GM23248 (cell line): ENCODE measurements around the gene MID1. TPM values are rescaled to one million over a fixed set of nuclear protein-coding genes. Genes with fewer than 3 reads are reported as not detected.
A peak's percentile ranks its signal among the peaks of the same experiment; 100 is the strongest.

Source experiments
- DNase-seq: peaks from one replicate; pipeline ENCODE4 v3.0.0-alpha.2; 2015
- H2AFZ ChIP-seq: fragments of 200-600 bp; sonication (generic); 2 replicates; pipeline ENCODE4 v1.6.1; 2016; ENCODE audit warnings: antibody characterized with exemption
- H3F3A ChIP-seq: fragments of 200-600 bp; sonication (generic); 2 replicates; pipeline ENCODE4 v1.6.1; 2016; ENCODE audit warnings: mild to moderate bottlenecking, antibody characterized with exemption, mixed run types; ENCODE audit not compliant: insufficient read depth
- H3K27ac ChIP-seq: fragments of 200-600 bp; sonication (generic); 2 replicates; pipeline ENCODE4 v1.5.1; 2016; ENCODE audit warnings: mild to moderate bottlenecking
- H3K27me3 ChIP-seq: fragments of 200-600 bp; sonication (generic); replicated peaks from 2 replicates; pipeline ENCODE4 v1.6.1; 2016; ENCODE audit warnings: mild to moderate bottlenecking; ENCODE audit not compliant: insufficient read depth
- H3K36me3 ChIP-seq: fragments of 200-600 bp; sonication (generic); 2 replicates; pipeline ENCODE4 v1.6.1; 2016; ENCODE audit warnings: low read depth, mild to moderate bottlenecking
- H3K4me1 ChIP-seq: fragments of 200-600 bp; sonication (generic); 2 replicates; pipeline ENCODE4 v1.6.1; 2016; ENCODE audit warnings: mild to moderate bottlenecking; ENCODE audit not compliant: insufficient read depth
- H3K4me2 ChIP-seq: fragments of 200-600 bp; sonication (generic); one replicate; pipeline ENCODE4 v1.6.1; 2016; ENCODE audit warnings: mild to moderate bottlenecking; ENCODE audit not compliant: unreplicated experiment
- H3K4me3 ChIP-seq: fragments of 200-600 bp; sonication (generic); 2 replicates; pipeline ENCODE4 v1.5.1; 2016; ENCODE audit warnings: mild to moderate bottlenecking
- H3K79me2 ChIP-seq: fragments of 200-600 bp; sonication (generic); 2 replicates; pipeline ENCODE4 v1.6.1; 2016; ENCODE audit warnings: mild to moderate bottlenecking; ENCODE audit not compliant: insufficient read depth
- H3K9ac ChIP-seq: fragments of 200-600 bp; sonication (generic); 2 replicates; pipeline ENCODE4 v1.6.1; 2016; ENCODE audit warnings: mild to moderate bottlenecking
- H3K9me2 ChIP-seq: fragments of 200-600 bp; sonication (generic); 2 replicates; pipeline ENCODE4 v1.6.1; 2016; ENCODE audit warnings: mixed run types, mild to moderate bottlenecking, moderate library complexity; ENCODE audit not compliant: insufficient read depth
- H3K9me3 ChIP-seq: fragments of 200-600 bp; sonication (generic); one replicate; pipeline ENCODE4 v1.6.1; 2017; ENCODE audit warnings: low read depth
- H4K20me1 ChIP-seq: fragments of 200-600 bp; sonication (generic); 2 replicates; pipeline ENCODE4 v1.6.0; 2016; ENCODE audit not compliant: insufficient read depth
- EZH2 ChIP-seq: fragments of 200-600 bp; sonication (generic); IDR thresholded peaks from 2 replicates; pipeline ENCODE4 v1.6.1; 2018; ENCODE audit warnings: antibody characterized with exemption, mild to moderate bottlenecking; ENCODE audit not compliant: insufficient read depth, poor library complexity, severe bottlenecking
- EZH2phosphoT487 ChIP-seq: fragments of 200-600 bp; sonication (generic); IDR thresholded peaks from 2 replicates; pipeline ENCODE4 v1.6.1; 2018; ENCODE audit warnings: antibody characterized with exemption, moderate library complexity, mild to moderate bottlenecking, low read depth; ENCODE audit not compliant: insufficient read depth
- WGBS, 2 experiments: methylation state at CpG; one replicate each; pipeline ENCODE4 v1.1.6; 2015 to 2017; ENCODE audit warnings: low lambda C conversion rate in 2 of 2, low coverage in 1 of 2; ENCODE audit errors: missing lambda C conversion rate in 2 of 2; 5-methylcytosine and 5-hydroxymethylcytosine counted together
- in situ Hi-C: fragments of 300-500 bp; cut with MboI; formaldehyde crosslinking; loops from 2 replicates; pipeline ENCODE4 v1.15.0; 2020
- polyA plus RNA-seq: library from polyadenylated mRNA; unstranded; fragments of >200 nt; fragmentation: Nextera tagmentation; extraction: Ambion mirVana; gene quantifications from 2 replicates; pipeline ENCODE4 v1.2.1, GENCODE V29; 2016
- total RNA-seq: library from RNA; depleted of rRNA; stranded (reverse); fragments of >200 nt; shearing (Covaris generic); gene quantifications from 2 replicates; pipeline ENCODE4 v1.2.3, GENCODE V29; 2014

MID1 gene
- total and polyA plus RNA-seq, 2 experiments from 2014 or later = 5.6 to 5.9 TPM

- Histone ChIP-seq H3K4me2 (peak overlapping the region; percentile 96), H3K36me3 (no peaks in the 10 kb centered on the region), H3K9me3 (no peaks in the 10 kb centered on the region), H3K9me2 (no peaks in the 10 kb centered on the region), H3F3A (no peaks in the 10 kb centered on the region), H3K4me1 (peaks cover 28% of the 10 kb centered on the region), H3K27ac (no peak overlapping the region), H3K9ac (0 out of 2 replicates have a peak overlapping the region, but pooled peaks have one; percentile 81), H3K27me3 (no peaks in the 10 kb centered on the region), H4K20me1 (no peaks in the 10 kb centered on the region), H3K4me3 (peak overlapping the region; percentile 89), H2AFZ (no peak overlapping the region), H3K79me2 (peaks cover 52% of the 10 kb centered on the region)
- in situ Hi-C loops = loop anchor here (25.0 kb wide), 1 partner anchor 406 kb away; no protein-coding TSS in a partner anchor
- no peak for TF ChIP-seq EZH2
- no peak for TF ChIP-seq EZH2phosphoT487
- DNase-seq = peak; percentile 63
- 31 to 33% methylated on average over 3 of the region's 3 CpGs for WGBS, 2 experiments
These were observed 2.4 kb downstream of the MID1 start for GRCh38 chrX:10617999-10618351.

GRCh38 chrX:10617186-10617998 is 3.0 kb downstream of the MID1 start:
- Histone ChIP-seq H3K9me3 (no peaks in the 10 kb centered on the region), H4K20me1 (no peaks in the 10 kb centered on the region)
- in situ Hi-C loops = loop anchor here (25.0 kb wide), 1 partner anchor 405 kb away; no protein-coding TSS in a partner anchor

GRCh38 chrX:10615931-10616774 is 4.2 kb downstream of the MID1 start:
- no peak for TF ChIP-seq EZH2phosphoT487
- TF ChIP-seq EZH2 = no peak
- peak; percentile 53 for DNase-seq

More at GRCh38 chrX:10617186-10617998, 3.0 kb downstream of the MID1 start:
- Histone ChIP-seq H3K9me2 (no peaks in the 10 kb centered on the region), H3K27ac (peak overlapping the region; percentile 48), H3K79me2 (peaks cover 53% of the 10 kb centered on the region), H3K27me3 (no peaks in the 10 kb centered on the region), H3K4me2 (peak overlapping the region; percentile 71), H3F3A (peaks cover 3% of the 10 kb centered on the region; the same call in 1 of the 2 replicates), H3K4me3 (peak overlapping the region; percentile 89), H3K36me3 (no peaks in the 10 kb centered on the region), H3K9ac (peak overlapping the region; percentile 42), H2AFZ (no peak overlapping the region), H3K4me1 (peaks cover 34% of the 10 kb centered on the region)
- 25 to 27% methylated on average over 10 of the region's 10 CpGs for WGBS, 2 experiments
- DNase-seq = no peak
- TF ChIP-seq EZH2 (no peak), EZH2phosphoT487 (no peak)

GRCh38 chrX:10612215-10612614 is 8.2 kb downstream of the MID1 start:
- DNase-seq = peak; percentile 69
- H3F3A ChIP-seq = peaks cover 22% of the 10 kb centered on the region
- WGBS, 2 experiments = 0 to 7% methylated on average over 4 of the region's 4 CpGs
- peak overlapping the region; percentile 71 for H3K4me2 ChIP-seq
- peak overlapping the region; percentile 64 for H3K4me3 ChIP-seq
- in situ Hi-C loops = loop anchor here (25.0 kb wide), 1 partner anchor 400 kb away; no protein-coding TSS in a partner anchor
- no peaks in the 10 kb centered on the region for H4K20me1 ChIP-seq
- peak overlapping the region; percentile 73 for H3K27ac ChIP-seq
- TF ChIP-seq EZH2phosphoT487 (no peak), EZH2 (no peak)
- peaks cover 36% of the 10 kb centered on the region for H3K79me2 ChIP-seq
- H3K9me3 ChIP-seq = no peaks in the 10 kb centered on the region
- H3K27me3 ChIP-seq = no peaks in the 10 kb centered on the region
- H3K4me1 ChIP-seq = peaks cover 33% of the 10 kb centered on the region
- H3K36me3 ChIP-seq = no peaks in the 10 kb centered on the region
- peak overlapping the region; percentile 56; the same call in 1 of the 2 replicates for H3K9ac ChIP-seq
- H3K9me2 ChIP-seq = no peaks in the 10 kb centered on the region
- H2AFZ ChIP-seq = no peak overlapping the region

More at GRCh38 chrX:10615931-10616774, 4.2 kb downstream of the MID1 start:
- Histone ChIP-seq H2AFZ (no peak overlapping the region), H3K4me3 (0 out of 2 replicates have a peak overlapping the region, but pooled peaks have one; percentile 42), H4K20me1 (no peaks in the 10 kb centered on the region), H3K27me3 (no peaks in the 10 kb centered on the region), H3K36me3 (no peaks in the 10 kb centered on the region), H3K9me2 (no peaks in the 10 kb centered on the region), H3F3A (peaks cover 16% of the 10 kb centered on the region), H3K4me1 (peaks cover 44% of the 10 kb centered on the region), H3K79me2 (peaks cover 53% of the 10 kb centered on the region), H3K27ac (peak overlapping the region; percentile 48), H3K4me2 (no peak overlapping the region), H3K9ac (peak overlapping the region; percentile 42), H3K9me3 (no peaks in the 10 kb centered on the region)
- in situ Hi-C loops = loop anchor here (25.0 kb wide), 1 partner anchor 404 kb away; no protein-coding TSS in a partner anchor
- 43 to 46% methylated on average over 14 of the region's 14 CpGs for WGBS, 2 experiments
